Neuronal stem cell (in vitro differentiated cells): ENCODE data around the gene PLIN5. TPM values are rescaled to one million over a fixed set of nuclear protein-coding genes. Genes with fewer than 3 reads are reported as not detected.

Experiments used
- DNase-seq: peaks from one replicate; pipeline ENCODE4 v3.0.0-alpha.2; 2013; ENCODE audit warnings: low spot score
- H2AFZ ChIP-seq: one replicate; pipeline ENCODE4 v1.6.1; 2013; ENCODE audit warnings: mild to moderate bottlenecking, low read length, inconsistent platforms
- H2AK5ac ChIP-seq: 2 replicates; pipeline ENCODE4 v1.6.1; 2013; ENCODE audit warnings: low read depth, mild to moderate bottlenecking, inconsistent platforms, low read length, moderate library complexity, mixed read lengths
- H2BK120ac ChIP-seq: 2 replicates; pipeline ENCODE4 v1.6.1; 2013; ENCODE audit warnings: low read depth, mild to moderate bottlenecking, inconsistent platforms, low read length, moderate library complexity, mixed read lengths
- H2BK12ac ChIP-seq: one replicate; pipeline ENCODE4 v1.6.1; 2013; ENCODE audit warnings: low read length, inconsistent platforms
- H2BK15ac ChIP-seq: 2 replicates; pipeline ENCODE4 v1.6.1; 2013; ENCODE audit warnings: mild to moderate bottlenecking, low read length, inconsistent platforms, mixed read lengths
- H2BK5ac ChIP-seq: one replicate; pipeline ENCODE4 v1.6.1; 2013; ENCODE audit warnings: inconsistent platforms, mild to moderate bottlenecking, low read length, moderate library complexity
- H3K14ac ChIP-seq: one replicate; pipeline ENCODE4 v1.6.1; 2013; ENCODE audit warnings: low read length, inconsistent platforms
- H3K18ac ChIP-seq: 2 replicates; pipeline ENCODE4 v1.6.1; 2013; ENCODE audit warnings: low read length, inconsistent platforms
- H3K23ac ChIP-seq: 2 replicates; pipeline ENCODE4 v1.6.1; 2013; ENCODE audit warnings: low read depth, mild to moderate bottlenecking, mixed read lengths, low read length, inconsistent platforms; ENCODE audit not compliant: poor library complexity
- H3K27ac ChIP-seq: replicated peaks from 3 replicates; pipeline ENCODE4 v1.5.1; 2013; ENCODE audit warnings: low read length, inconsistent platforms
- H3K27me3 ChIP-seq, 3 experiments: 2 replicates each; pipeline ENCODE4 v1.6.1; 2013; ENCODE audit warnings: low read length in 3 of 3, mild to moderate bottlenecking in 2 of 3, inconsistent platforms in 1 of 3, low read depth in 1 of 3, mixed read lengths in 1 of 3, moderate library complexity in 1 of 3; ENCODE audit not compliant: control insufficient read depth in 3 of 3, insufficient read depth in 3 of 3
- H3K36me3 ChIP-seq, 2 donors: replicated peaks in 1 of 2; 2 replicates each; pipeline ENCODE4 v1.6.1; 2013; ENCODE audit warnings: low read length in 2 of 2; ENCODE audit not compliant: control insufficient read depth in 2 of 2, insufficient read depth in 2 of 2
- H3K4ac ChIP-seq: 2 replicates; pipeline ENCODE4 v1.6.1; 2013; ENCODE audit warnings: inconsistent platforms, mild to moderate bottlenecking, low read length, moderate library complexity
- H3K4me1 ChIP-seq, 2 donors: 1 replicate in 1 of 2; 2 replicates in 1 of 2; pipeline ENCODE4 v1.6.1; 2013; ENCODE audit warnings: low read length in 2 of 2, low read depth in 1 of 2; ENCODE audit not compliant: control insufficient read depth in 2 of 2, insufficient read depth in 1 of 2
- H3K4me2 ChIP-seq: one replicate; pipeline ENCODE4 v1.6.1; 2013; ENCODE audit warnings: mild to moderate bottlenecking, low read length, inconsistent platforms; ENCODE audit not compliant: insufficient read depth, poor library complexity, severe bottlenecking
- H3K4me3 ChIP-seq, 2 donors: 2 replicates each; pipeline ENCODE4 v1.5.1; 2013; ENCODE audit warnings: low read length in 2 of 2, mild to moderate bottlenecking in 2 of 2, inconsistent platforms in 1 of 2, moderate library complexity in 1 of 2
- H3K79me1 ChIP-seq: one replicate; pipeline ENCODE4 v1.6.1; 2013; ENCODE audit warnings: low read depth, mild to moderate bottlenecking, inconsistent platforms, low read length, moderate library complexity
- H3K9ac ChIP-seq: one replicate; pipeline ENCODE4 v1.6.1; 2013; ENCODE audit warnings: mild to moderate bottlenecking, low read depth, low read length, inconsistent platforms; ENCODE audit not compliant: poor library complexity
- H3K9me3 ChIP-seq, 2 donors: replicated peaks in 1 of 2; 2 replicates each; pipeline versions ENCODE3 to v1.6.1; 2013; ENCODE audit warnings: low read length in 2 of 2, mild to moderate bottlenecking in 2 of 2, inconsistent platforms in 1 of 2, low read depth in 1 of 2, mixed read lengths in 1 of 2, moderate library complexity in 1 of 2; ENCODE audit not compliant: control insufficient read depth in 2 of 2, insufficient read depth in 1 of 2
- H4K8ac ChIP-seq: one replicate; pipeline ENCODE4 v1.6.1; 2013; ENCODE audit warnings: low read depth, mild to moderate bottlenecking, inconsistent platforms, low read length, moderate library complexity
- H4K91ac ChIP-seq: one replicate; pipeline ENCODE4 v1.6.1; 2013; ENCODE audit warnings: low read length, low read depth, mild to moderate bottlenecking, inconsistent platforms; ENCODE audit not compliant: poor library complexity
- WGBS, 2 donors: extraction: QIAGEN DNeasy Blood & Tissue Kit; methylation state at CpG; one replicate each; pipeline ENCODE4 v1.1.7; 2013; ENCODE audit warnings: missing lambda C conversion rate in 2 of 2, mixed read lengths in 1 of 2; ENCODE audit not compliant: insufficient read length in 2 of 2, insufficient replicate concordance in 1 of 2; ENCODE audit errors: extremely low coverage in 2 of 2; 5-methylcytosine and 5-hydroxymethylcytosine counted together
- polyA plus RNA-seq, 2 experiments: library from polyadenylated mRNA; stranded (reverse); fragments of 200-250 nt; gene quantifications; one replicate each; pipeline ENCODE4 v1.2.3, GENCODE V29; 2013

The PLIN5 gene, protein sequence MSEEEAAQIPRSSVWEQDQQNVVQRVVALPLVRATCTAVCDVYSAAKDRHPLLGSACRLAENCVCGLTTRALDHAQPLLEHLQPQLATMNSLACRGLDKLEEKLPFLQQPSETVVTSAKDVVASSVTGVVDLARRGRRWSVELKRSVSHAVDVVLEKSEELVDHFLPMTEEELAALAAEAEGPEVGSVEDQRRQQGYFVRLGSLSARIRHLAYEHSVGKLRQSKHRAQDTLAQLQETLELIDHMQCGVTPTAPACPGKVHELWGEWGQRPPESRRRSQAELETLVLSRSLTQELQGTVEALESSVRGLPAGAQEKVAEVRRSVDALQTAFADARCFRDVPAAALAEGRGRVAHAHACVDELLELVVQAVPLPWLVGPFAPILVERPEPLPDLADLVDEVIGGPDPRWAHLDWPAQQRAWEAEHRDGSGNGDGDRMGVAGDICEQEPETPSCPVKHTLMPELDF
- 2.9 TPM for polyA plus RNA-seq (2013, experiment 1 of 2)
- 2.9 TPM for polyA plus RNA-seq (2013, experiment 2 of 2)

DNA sequence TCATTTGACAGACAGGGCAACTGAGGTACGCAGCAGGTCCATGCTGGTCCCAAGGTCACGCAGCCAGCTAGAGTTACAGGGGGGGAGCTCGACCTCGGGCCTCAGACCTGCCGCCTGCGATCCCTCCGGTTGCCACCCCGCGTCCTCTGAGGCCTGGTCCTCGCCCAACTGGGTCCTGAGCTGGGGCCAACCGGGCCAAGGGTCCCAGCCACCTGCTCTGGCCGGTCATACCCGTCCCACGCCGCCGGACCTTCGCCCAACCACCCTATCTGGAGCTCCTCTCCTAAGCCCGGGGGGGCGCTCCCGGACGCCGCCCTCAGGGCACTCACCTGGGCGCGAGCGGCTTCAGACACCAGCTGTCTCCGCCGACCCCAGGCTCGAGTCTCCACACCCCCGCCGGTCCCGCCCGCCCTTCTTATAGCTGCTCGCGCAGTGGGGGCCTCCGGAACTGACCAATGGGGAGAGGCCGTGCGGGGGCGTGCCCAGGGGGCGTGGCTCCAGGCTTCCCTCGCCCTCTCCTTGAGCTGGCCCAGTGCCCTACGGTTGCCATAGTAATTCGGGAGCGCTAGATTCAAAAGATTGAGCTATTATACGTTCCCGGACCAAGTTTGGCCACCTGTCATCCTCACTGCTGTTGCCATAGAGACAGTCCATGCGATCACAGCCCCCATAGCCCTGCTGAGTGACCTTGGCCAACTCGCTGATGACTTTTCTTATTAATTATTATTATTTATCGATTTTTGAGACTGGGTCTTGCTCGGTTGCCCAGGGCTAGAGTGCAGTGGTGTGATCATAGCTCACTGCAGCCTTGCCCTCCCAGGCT lies at the start of gene PLIN5:
Gene PLIN5 (minus strand): TSS at position 389 of the 823 bp plus-strand sequence. CDS start 1,150 bp downstream, outside the sequence.
- no CpG with 5 or more reads among the region's 49 CpGs for WGBS, 2 donors
- Histone ChIP-seq H2BK15ac (peak within 1 kb of the TSS; percentile 83), H3K23ac (peak within 1 kb of the TSS; percentile 89), H4K91ac (no peak within 1 kb of the TSS), H2BK120ac (no peak within 1 kb of the TSS), H3K27ac (no peak within 1 kb of the TSS), H3K18ac (peak within 1 kb of the TSS; percentile 96), H2BK5ac (peak within 1 kb of the TSS; percentile 91), H2BK12ac (peak within 1 kb of the TSS; percentile 90), H3K4ac (peak within 1 kb of the TSS; percentile 76), H4K8ac (peak within 1 kb of the TSS; percentile 70), H2AFZ (peak within 1 kb of the TSS; percentile 85), H3K79me1 (peaks cover 3% of the 10 kb centered on the region), H3K4me2 (peak within 1 kb of the TSS; percentile 93), H2AK5ac (peak within 1 kb of the TSS; percentile 99), H3K9ac (peak within 1 kb of the TSS; percentile 81), H3K14ac (peak within 1 kb of the TSS; percentile 56), H3K36me3 (no peaks in the 10 kb centered on the region), H3K27me3 (peaks cover 0 to 9% (median 7%) of the 10 kb centered on the region in 3 experiments), H3K9me3 (no peaks in the 10 kb centered on the region), H3K4me3 (peak within 1 kb of the TSS; percentile 37 to 74), H3K4me1 (peaks cover 8 to 13% of the 10 kb centered on the region in 2 donors)
- DNase-seq = peak; percentile 85

DNA sequence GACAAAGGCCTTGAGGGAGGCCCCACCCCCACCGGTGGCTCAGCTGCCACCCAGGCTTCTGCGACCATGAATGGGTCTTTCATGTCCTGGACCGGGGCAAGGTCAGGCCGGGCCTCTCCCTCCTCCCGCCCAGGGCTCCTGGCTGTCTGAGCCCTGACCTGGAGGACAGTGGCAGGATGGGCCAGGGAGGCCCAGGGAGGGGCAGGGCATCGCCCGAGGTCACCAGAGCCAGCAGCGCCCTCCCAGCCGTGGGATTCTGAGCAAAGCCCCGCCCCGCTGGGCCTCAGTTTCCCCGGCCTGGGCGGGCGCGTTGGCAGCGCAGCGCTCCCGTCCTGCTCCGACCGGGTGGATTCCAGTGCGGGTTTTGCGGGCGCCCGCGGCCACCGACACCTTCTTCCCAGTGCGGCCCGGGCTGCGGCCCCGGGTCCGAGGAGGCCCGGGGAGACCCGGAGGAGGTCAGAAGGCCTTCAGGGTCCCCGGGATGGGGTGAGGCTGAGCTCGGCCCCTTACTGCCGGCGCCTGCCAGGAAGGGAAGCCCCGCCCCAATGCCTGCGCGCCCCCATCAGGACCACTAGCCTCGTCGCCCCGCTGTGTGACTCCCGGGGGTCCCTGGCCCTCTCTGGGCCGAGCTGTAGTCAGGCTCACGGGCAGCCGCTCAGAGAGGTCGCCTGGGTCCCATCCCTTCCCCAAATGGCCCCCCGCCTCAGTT lies 49.1 kb upstream of the PLIN5 start:
- H2BK15ac ChIP-seq = peak overlapping the region; percentile 82
- H3K23ac ChIP-seq = no peak overlapping the region
- peak overlapping the region; percentile 90 for H3K4me2 ChIP-seq
- no peak overlapping the region for H4K91ac ChIP-seq
- peak overlapping the region; percentile 47 to 86 for H3K4me3 ChIP-seq
- H3K79me1 ChIP-seq = peaks cover 1% of the 10 kb centered on the region
- H3K27me3 ChIP-seq = peaks cover 0 to 19% (median 5%) of the 10 kb centered on the region in 3 experiments
- H3K27ac ChIP-seq = no peak overlapping the region
- H4K8ac ChIP-seq = no peak overlapping the region
- H2BK120ac ChIP-seq = peak overlapping the region; percentile 88
- peak overlapping the region; percentile 79 for H3K4ac ChIP-seq
- H3K36me3 ChIP-seq = no peaks in the 10 kb centered on the region
- WGBS, 2 donors = no CpG with 5 or more reads among the region's 49 CpGs
- H2BK5ac ChIP-seq = peak overlapping the region; percentile 88
- peak overlapping the region; percentile 98 for H2AK5ac ChIP-seq
- H2AFZ ChIP-seq = peak overlapping the region; percentile 96
- H3K14ac ChIP-seq = no peak overlapping the region
- no peaks in the 10 kb centered on the region for H3K9me3 ChIP-seq
- no peak overlapping the region for H3K9ac ChIP-seq
- peak overlapping the region; percentile 98 for H3K18ac ChIP-seq
- peaks cover 15 to 20% of the 10 kb centered on the region in 2 donors for H3K4me1 ChIP-seq
- peak overlapping the region; percentile 59 for H2BK12ac ChIP-seq
- peak; percentile 71 for DNase-seq

DNA sequence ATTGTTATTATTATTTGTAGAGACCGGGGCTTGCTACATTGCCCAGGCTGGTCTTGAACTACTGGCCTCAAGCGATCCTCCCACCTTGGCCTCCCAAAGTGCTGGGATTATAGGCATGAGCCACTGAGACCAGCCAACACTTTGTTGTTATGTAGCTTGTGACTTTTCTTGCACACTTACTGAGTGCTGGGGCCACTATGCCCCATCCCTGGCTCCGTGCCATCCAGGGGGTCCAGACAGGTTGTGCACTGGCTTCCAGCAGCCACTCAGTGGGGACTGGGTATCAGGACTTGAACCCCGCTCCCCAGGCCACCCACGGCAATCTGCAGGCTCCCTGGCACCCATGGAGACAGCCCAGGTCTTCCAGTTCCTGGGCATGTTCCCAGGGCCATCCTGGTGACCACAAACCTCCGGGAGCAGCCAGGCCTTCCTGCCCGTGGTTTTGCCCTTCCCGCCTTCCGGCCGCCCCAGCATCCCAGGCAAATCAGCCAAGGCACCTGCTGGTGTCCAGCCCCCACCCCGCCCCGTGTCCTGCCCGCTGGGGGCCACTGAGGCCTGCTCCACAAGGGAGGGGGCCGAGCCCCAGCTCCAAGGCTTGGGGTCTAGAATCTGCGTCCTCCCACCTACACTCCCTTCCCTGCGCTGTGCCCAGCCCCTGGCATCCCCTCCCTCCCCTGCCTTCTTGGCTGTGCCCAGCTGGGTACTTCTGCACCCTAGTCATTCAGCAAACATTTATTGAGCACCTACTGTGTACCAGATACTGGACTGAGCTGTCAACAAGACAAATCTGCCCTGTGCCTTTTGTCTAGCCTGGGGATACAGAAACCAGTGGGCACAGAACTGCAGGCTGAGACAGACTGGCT lies 48.2 kb upstream of the PLIN5 start:
- Histone ChIP-seq H3K36me3 (peaks cover 0 to 2% of the 10 kb centered on the region in 2 donors), H3K4me3 (no peak overlapping the region)
- WGBS, 2 donors = 100% methylated on average over 1 of the region's 16 CpGs; no CpG with 5 or more reads in 1 of the 2 donors

More for the DNA sequence above, 48.2 kb upstream of the PLIN5 start:
- no peak overlapping the region for H4K91ac ChIP-seq
- peak overlapping the region; percentile 96 for H2AFZ ChIP-seq
- no peak for DNase-seq
- H2BK5ac ChIP-seq = peak overlapping the region; percentile 83
- no peaks in the 10 kb centered on the region for H3K9me3 ChIP-seq
- H2BK12ac ChIP-seq = peak overlapping the region; percentile 85
- H3K27ac ChIP-seq = no peak overlapping the region
- peaks cover 0 to 19% (median 5%) of the 10 kb centered on the region in 3 experiments for H3K27me3 ChIP-seq
- H3K4me1 ChIP-seq = peaks cover 15 to 20% of the 10 kb centered on the region in 2 donors
- no peak overlapping the region for H4K8ac ChIP-seq
- H3K79me1 ChIP-seq = peaks cover 5% of the 10 kb centered on the region
- H3K14ac ChIP-seq = no peak overlapping the region
- no peak overlapping the region for H3K23ac ChIP-seq
- H3K4me2 ChIP-seq = no peak overlapping the region
- no peak overlapping the region for H3K9ac ChIP-seq
- peak overlapping the region; percentile 38 for H3K18ac ChIP-seq
- peak overlapping the region; percentile 88 for H2BK120ac ChIP-seq
- H3K4ac ChIP-seq = peak overlapping the region; percentile 96
- H2BK15ac ChIP-seq = peak overlapping the region; percentile 70
- H2AK5ac ChIP-seq = peak overlapping the region; percentile 98
